Trophoblast cell (in vitro differentiated cells and primary cell): ENCODE data around the gene CADPS2.

Experiments
- DNase-seq, 2 donors: peaks; one replicate each; pipeline ENCODE4 v3.0.0-alpha.2; 2016
- H2AFZ ChIP-seq: 2 replicates; pipeline ENCODE4 v1.6.1; 2013; ENCODE audit warnings: low read length, moderate library complexity, mild to moderate bottlenecking; ENCODE audit not compliant: insufficient read depth, poor library complexity
- H2AK5ac ChIP-seq: 2 replicates; pipeline ENCODE4 v1.6.1; 2013; ENCODE audit warnings: mild to moderate bottlenecking, low read length
- H2BK120ac ChIP-seq: 2 replicates; pipeline ENCODE4 v1.6.1; 2013; ENCODE audit warnings: low read length, mild to moderate bottlenecking, moderate library complexity; ENCODE audit not compliant: insufficient read depth, poor library complexity
- H2BK12ac ChIP-seq: 2 replicates; pipeline ENCODE4 v1.6.1; 2013; ENCODE audit warnings: mild to moderate bottlenecking, low read length, moderate library complexity
- H2BK5ac ChIP-seq: 2 replicates; pipeline ENCODE4 v1.6.1; 2013; ENCODE audit warnings: low read length, low read depth, moderate library complexity, mild to moderate bottlenecking; ENCODE audit not compliant: poor library complexity
- H3K14ac ChIP-seq: 2 replicates; pipeline ENCODE4 v1.6.1; 2013; ENCODE audit warnings: mild to moderate bottlenecking, low read length
- H3K18ac ChIP-seq: 2 replicates; pipeline ENCODE4 v1.6.1; 2013; ENCODE audit warnings: mild to moderate bottlenecking, low read length
- H3K23ac ChIP-seq: 2 replicates; pipeline ENCODE4 v1.6.1; 2013; ENCODE audit warnings: low read length
- H3K27ac ChIP-seq: 2 replicates; pipeline ENCODE4 v1.5.1; 2013; ENCODE audit warnings: low read depth, mild to moderate bottlenecking, inconsistent platforms, low read length, moderate library complexity
- H3K27me3 ChIP-seq: 2 replicates; pipeline ENCODE4 v1.6.1; 2013; ENCODE audit warnings: inconsistent platforms, mild to moderate bottlenecking, low read length, moderate library complexity; ENCODE audit not compliant: insufficient read depth
- H3K36me3 ChIP-seq, 2 experiments: 1 replicate in 1 of 2; 2 replicates in 1 of 2; pipeline ENCODE4 v1.6.1; 2013; ENCODE audit warnings: low read length in 2 of 2, mild to moderate bottlenecking in 2 of 2, moderate library complexity in 1 of 2; ENCODE audit not compliant: insufficient read depth in 2 of 2, control insufficient read depth in 1 of 2
- H3K4ac ChIP-seq: 2 replicates; pipeline ENCODE4 v1.6.1; 2013; ENCODE audit warnings: low read depth, mild to moderate bottlenecking, low read length, moderate library complexity
- H3K4me1 ChIP-seq, 2 experiments: 1 replicate in 1 of 2; 2 replicates in 1 of 2; pipeline ENCODE4 v1.6.1; 2013; ENCODE audit warnings: low read length in 2 of 2, mild to moderate bottlenecking in 2 of 2, moderate library complexity in 1 of 2; ENCODE audit not compliant: insufficient read depth in 2 of 2, control insufficient read depth in 1 of 2
- H3K4me2 ChIP-seq: 2 replicates; pipeline ENCODE4 v1.6.1; 2013; ENCODE audit warnings: inconsistent platforms, mild to moderate bottlenecking, low read length, moderate library complexity
- H3K4me3 ChIP-seq: 2 replicates; pipeline ENCODE4 v1.5.1; 2013; ENCODE audit warnings: mild to moderate bottlenecking, low read depth, low read length, inconsistent platforms
- H3K79me1 ChIP-seq: one replicate; pipeline ENCODE4 v1.6.1; 2013; ENCODE audit warnings: low read length
- H3K79me2 ChIP-seq: 2 replicates; pipeline ENCODE4 v1.6.1; 2013; ENCODE audit warnings: low read length, mild to moderate bottlenecking; ENCODE audit not compliant: control insufficient read depth, insufficient read depth, poor library complexity
- H3K9ac ChIP-seq: 2 replicates; pipeline ENCODE4 v1.6.1; 2013; ENCODE audit warnings: mild to moderate bottlenecking, low read length
- H3K9me3 ChIP-seq: 2 replicates; pipeline ENCODE4 v1.6.1; 2013; ENCODE audit warnings: low read depth, mild to moderate bottlenecking, control low read depth, inconsistent platforms, low read length; ENCODE audit not compliant: insufficient read depth
- H4K12ac ChIP-seq: 2 replicates; pipeline ENCODE4 v1.6.1; 2013; ENCODE audit warnings: low read depth, mild to moderate bottlenecking, low read length, moderate library complexity
- H4K8ac ChIP-seq: 2 replicates; pipeline ENCODE4 v1.6.1; 2013; ENCODE audit warnings: low read depth, mild to moderate bottlenecking, low read length, moderate library complexity
- H4K91ac ChIP-seq: one replicate; pipeline ENCODE4 v1.6.1; 2013; ENCODE audit warnings: low read depth, mild to moderate bottlenecking, low read length, moderate library complexity
- WGBS: extraction: QIAGEN DNeasy Blood & Tissue Kit; methylation state at CpG from one replicate; pipeline ENCODE4 v1.1.7; 2013; ENCODE audit warnings: missing lambda C conversion rate; ENCODE audit not compliant: insufficient read length, insufficient coverage; ENCODE audit errors: extremely low coverage; 5-methylcytosine and 5-hydroxymethylcytosine counted together

CADPS2 gene

DNA sequence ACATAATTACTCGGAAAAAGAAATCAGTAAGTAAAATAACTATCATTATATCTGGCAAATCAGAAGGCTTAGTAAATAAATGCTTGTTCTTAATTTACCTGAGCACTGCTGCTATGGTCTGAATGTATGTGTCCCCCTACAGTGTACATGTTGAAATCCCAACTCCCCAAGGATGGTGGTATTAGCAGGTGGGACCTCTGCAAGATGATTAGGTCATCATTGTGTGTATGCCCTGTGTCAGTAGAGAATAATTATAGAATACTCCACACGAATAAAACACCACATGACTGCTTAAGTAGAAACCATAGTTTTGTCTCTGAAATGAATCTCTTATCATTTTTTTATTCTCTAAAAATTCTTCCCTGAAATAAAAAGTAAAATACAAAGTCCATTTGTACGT lies 289.0 kb downstream of the CADPS2 start:
- no peak overlapping the region for H4K8ac ChIP-seq
- no peak overlapping the region for H2BK5ac ChIP-seq
- H3K9me3 ChIP-seq, result no peaks in the 10 kb centered on the region
- H3K36me3 ChIP-seq, result no peaks in the 10 kb centered on the region
- H4K12ac ChIP-seq, result no peak overlapping the region
- H3K9ac ChIP-seq, result no peak overlapping the region
- no peak overlapping the region for H3K18ac ChIP-seq
- no peak overlapping the region for H4K91ac ChIP-seq
- no peak overlapping the region for H3K27ac ChIP-seq
- H2BK12ac ChIP-seq, result no peak overlapping the region
- no peak overlapping the region for H3K23ac ChIP-seq
- no peaks in the 10 kb centered on the region for H3K4me1 ChIP-seq
- H3K27me3 ChIP-seq, result no peaks in the 10 kb centered on the region
- H2AFZ ChIP-seq, result no peak overlapping the region
- DNase-seq, result no peak
- H3K79me1 ChIP-seq, result no peaks in the 10 kb centered on the region
- no peak overlapping the region for H3K4me2 ChIP-seq
- no peak overlapping the region for H3K4ac ChIP-seq
- WGBS, result no CpG with 5 or more reads among the region's 3 CpGs
- H3K79me2 ChIP-seq, result no peaks in the 10 kb centered on the region
- no peak overlapping the region for H3K14ac ChIP-seq
- H2BK120ac ChIP-seq, result no peak overlapping the region
- H3K4me3 ChIP-seq, result no peak overlapping the region
- no peak overlapping the region for H2AK5ac ChIP-seq

DNA sequence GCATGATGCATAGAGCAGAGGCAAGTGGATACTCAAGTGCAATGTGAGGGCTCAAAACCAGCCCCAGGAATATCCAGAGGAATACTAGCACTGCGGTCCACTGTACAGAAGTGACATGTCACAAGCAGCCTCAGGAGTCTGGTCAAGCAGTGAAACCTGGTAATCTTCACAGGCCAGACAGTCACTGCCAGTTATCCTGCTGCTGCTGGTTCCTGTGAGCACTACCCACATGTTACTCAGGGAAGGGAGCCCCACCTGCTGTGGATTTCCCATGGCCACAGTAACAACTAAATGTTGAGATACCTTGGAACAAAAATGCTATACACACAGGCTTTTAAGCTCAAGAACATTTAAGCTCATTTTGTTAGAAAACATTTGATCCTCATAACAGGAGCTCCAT lies 290.4 kb downstream of the CADPS2 start:
- no peak overlapping the region for H3K14ac ChIP-seq
- H3K36me3 ChIP-seq, result no peaks in the 10 kb centered on the region
- H2AFZ ChIP-seq, result no peak overlapping the region
- no peaks in the 10 kb centered on the region for H3K4me1 ChIP-seq
- no peak overlapping the region for H2AK5ac ChIP-seq
- H4K91ac ChIP-seq, result no peak overlapping the region
- no peak overlapping the region for H2BK120ac ChIP-seq
- no peak overlapping the region for H3K23ac ChIP-seq
- no peaks in the 10 kb centered on the region for H3K9me3 ChIP-seq
- no peak overlapping the region for H3K9ac ChIP-seq
- no peak overlapping the region for H4K12ac ChIP-seq
- H3K4me3 ChIP-seq, result no peak overlapping the region
- no peaks in the 10 kb centered on the region for H3K27me3 ChIP-seq
- DNase-seq, result no peak
- WGBS, result no CpG with 5 or more reads among the region's 1 CpG
- H4K8ac ChIP-seq, result no peak overlapping the region
- H3K79me2 ChIP-seq, result no peaks in the 10 kb centered on the region
- no peaks in the 10 kb centered on the region for H3K79me1 ChIP-seq
- no peak overlapping the region for H3K4me2 ChIP-seq
- H2BK12ac ChIP-seq, result no peak overlapping the region
- no peak overlapping the region for H3K27ac ChIP-seq
- no peak overlapping the region for H2BK5ac ChIP-seq
- H3K4ac ChIP-seq, result no peak overlapping the region
- no peak overlapping the region for H3K18ac ChIP-seq

DNA sequence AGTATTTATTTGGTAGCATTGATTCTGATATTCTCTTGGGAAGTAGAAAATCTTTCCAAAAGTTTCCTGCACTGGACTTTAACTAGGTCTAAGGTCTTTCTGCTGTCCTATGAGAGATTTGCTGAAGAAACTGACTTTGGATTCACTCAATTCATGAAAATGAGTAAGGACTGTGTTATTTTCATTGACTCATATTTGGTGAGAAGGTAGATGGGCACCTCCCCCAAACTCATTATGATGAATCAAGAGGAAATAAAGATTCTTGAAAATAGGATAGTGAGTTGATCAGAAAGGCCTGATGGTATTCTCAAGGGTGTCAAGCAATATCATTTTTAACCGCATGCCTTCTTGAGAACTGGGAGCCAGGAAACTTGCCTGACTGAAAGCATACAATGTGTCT lies 297.6 kb downstream of the CADPS2 start:
- H3K4me1 ChIP-seq, result no peaks in the 10 kb centered on the region
- no peaks in the 10 kb centered on the region for H3K79me2 ChIP-seq
- no peak overlapping the region for H3K4me3 ChIP-seq
- no peak for DNase-seq
- no peak overlapping the region for H3K27ac ChIP-seq
- no peak overlapping the region for H3K4me2 ChIP-seq
- no peak overlapping the region for H3K14ac ChIP-seq
- H3K79me1 ChIP-seq, result no peaks in the 10 kb centered on the region
- no peak overlapping the region for H3K18ac ChIP-seq
- no CpG with 5 or more reads among the region's 1 CpG for WGBS
- H2BK5ac ChIP-seq, result no peak overlapping the region
- no peak overlapping the region for H2BK120ac ChIP-seq
- no peaks in the 10 kb centered on the region for H3K27me3 ChIP-seq
- no peak overlapping the region for H3K4ac ChIP-seq
- H2AFZ ChIP-seq, result no peak overlapping the region
- no peak overlapping the region for H3K9ac ChIP-seq
- H4K91ac ChIP-seq, result no peak overlapping the region
- H4K8ac ChIP-seq, result no peak overlapping the region
- H4K12ac ChIP-seq, result no peak overlapping the region
- no peaks in the 10 kb centered on the region for H3K9me3 ChIP-seq
- no peak overlapping the region for H2BK12ac ChIP-seq
- H3K36me3 ChIP-seq, result no peaks in the 10 kb centered on the region
- no peak overlapping the region for H3K23ac ChIP-seq
- H2AK5ac ChIP-seq, result no peak overlapping the region

DNA sequence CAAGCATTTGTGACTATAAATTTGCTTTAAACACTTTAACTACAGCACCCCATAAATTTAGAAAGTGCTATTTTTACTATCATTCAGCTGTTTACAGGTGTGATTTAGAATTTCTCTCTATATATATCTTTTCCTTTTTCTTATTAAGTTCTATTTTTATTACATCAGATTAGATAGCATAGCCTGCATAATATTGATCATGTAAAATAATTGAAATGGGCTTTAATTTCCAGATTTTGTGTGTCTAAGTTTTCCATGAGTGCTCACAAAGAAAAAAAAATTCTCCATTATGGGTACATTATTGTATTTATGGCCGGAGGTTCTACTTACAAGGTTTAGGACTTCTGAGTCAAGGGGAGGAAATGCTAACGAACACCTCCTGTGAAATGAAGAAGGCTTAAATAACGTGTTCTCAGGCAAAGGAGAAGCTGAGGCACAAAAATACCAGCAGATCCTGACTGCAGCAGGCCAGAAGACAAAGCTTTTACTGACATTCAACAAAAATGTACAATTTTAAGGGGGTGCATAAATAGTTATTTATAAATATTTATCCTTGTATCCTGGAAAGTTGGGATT lies 301.5 kb downstream of the CADPS2 start:
- Histone ChIP-seq H3K4me3 (no peak overlapping the region), H2AK5ac (no peak overlapping the region), H3K27me3 (no peaks in the 10 kb centered on the region), H3K79me1 (no peaks in the 10 kb centered on the region), H3K79me2 (no peaks in the 10 kb centered on the region), H2BK5ac (no peak overlapping the region), H3K14ac (no peak overlapping the region), H3K4ac (no peak overlapping the region), H3K27ac (no peak overlapping the region), H4K91ac (no peak overlapping the region), H3K9ac (no peak overlapping the region), H2AFZ (no peak overlapping the region), H3K23ac (no peak overlapping the region), H2BK12ac (no peak overlapping the region), H3K18ac (no peak overlapping the region), H3K4me1 (no peaks in the 10 kb centered on the region), H3K9me3 (no peaks in the 10 kb centered on the region), H3K4me2 (no peak overlapping the region), H2BK120ac (no peak overlapping the region), H3K36me3 (no peaks in the 10 kb centered on the region), H4K8ac (no peak overlapping the region), H4K12ac (no peak overlapping the region)
- no CpG with 5 or more reads among the region's 3 CpGs for WGBS
- no peak for DNase-seq
